ENCODE measurements around the gene PPP2R5E.

GRCh38 chr14:63322897-63323573 is 220.1 kb downstream of the PPP2R5E start:
- TF ChIP-seq, protein P1, sequence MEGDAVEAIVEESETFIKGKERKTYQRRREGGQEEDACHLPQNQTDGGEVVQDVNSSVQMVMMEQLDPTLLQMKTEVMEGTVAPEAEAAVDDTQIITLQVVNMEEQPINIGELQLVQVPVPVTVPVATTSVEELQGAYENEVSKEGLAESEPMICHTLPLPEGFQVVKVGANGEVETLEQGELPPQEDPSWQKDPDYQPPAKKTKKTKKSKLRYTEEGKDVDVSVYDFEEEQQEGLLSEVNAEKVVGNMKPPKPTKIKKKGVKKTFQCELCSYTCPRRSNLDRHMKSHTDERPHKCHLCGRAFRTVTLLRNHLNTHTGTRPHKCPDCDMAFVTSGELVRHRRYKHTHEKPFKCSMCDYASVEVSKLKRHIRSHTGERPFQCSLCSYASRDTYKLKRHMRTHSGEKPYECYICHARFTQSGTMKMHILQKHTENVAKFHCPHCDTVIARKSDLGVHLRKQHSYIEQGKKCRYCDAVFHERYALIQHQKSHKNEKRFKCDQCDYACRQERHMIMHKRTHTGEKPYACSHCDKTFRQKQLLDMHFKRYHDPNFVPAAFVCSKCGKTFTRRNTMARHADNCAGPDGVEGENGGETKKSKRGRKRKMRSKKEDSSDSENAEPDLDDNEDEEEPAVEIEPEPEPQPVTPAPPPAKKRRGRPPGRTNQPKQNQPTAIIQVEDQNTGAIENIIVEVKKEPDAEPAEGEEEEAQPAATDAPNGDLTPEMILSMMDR (conservative IDR thresholded peaks at IDR 0.05; ENCODE audit: low read length), result no peak
- TF ChIP-seq EZH2phosphoT487 (IDR thresholded peaks at IDR 0.05; ENCODE audit: borderline replicate concordance, low read depth, low read length), result no peak

Measured in OCI-LY7 (cell line).